Measurements from ENCODE around the gene COL6A2.
"Not testable (repeated sequence)": the region's sequence is repeated elsewhere in the genome, so short reads cannot be mapped to it uniquely, and the experiment has no call there.

The COL6A2 gene

GRCh38 chr21:46171996-46172862, 74.3 kb downstream of the COL6A2 start:
- Histone ChIP-seq H3K4me3 (no peak overlapping the region), H3K36me3 (no peaks in the 10 kb centered on the region), H3K4me1 (no peaks in the 10 kb centered on the region), H3K27me3 (peaks cover 0 to 12% of the 10 kb centered on the region in 2 donors), H3K27ac (no peak overlapping the region), H3K9me3 (peaks cover 0 to 7% (median 0%) of the 10 kb centered on the region in 3 donors)
- intact Hi-C loops (cut with DNase I; ENCODE audit: low total_unique reads), result no loop called here
- TF ChIP-seq, protein P1, sequence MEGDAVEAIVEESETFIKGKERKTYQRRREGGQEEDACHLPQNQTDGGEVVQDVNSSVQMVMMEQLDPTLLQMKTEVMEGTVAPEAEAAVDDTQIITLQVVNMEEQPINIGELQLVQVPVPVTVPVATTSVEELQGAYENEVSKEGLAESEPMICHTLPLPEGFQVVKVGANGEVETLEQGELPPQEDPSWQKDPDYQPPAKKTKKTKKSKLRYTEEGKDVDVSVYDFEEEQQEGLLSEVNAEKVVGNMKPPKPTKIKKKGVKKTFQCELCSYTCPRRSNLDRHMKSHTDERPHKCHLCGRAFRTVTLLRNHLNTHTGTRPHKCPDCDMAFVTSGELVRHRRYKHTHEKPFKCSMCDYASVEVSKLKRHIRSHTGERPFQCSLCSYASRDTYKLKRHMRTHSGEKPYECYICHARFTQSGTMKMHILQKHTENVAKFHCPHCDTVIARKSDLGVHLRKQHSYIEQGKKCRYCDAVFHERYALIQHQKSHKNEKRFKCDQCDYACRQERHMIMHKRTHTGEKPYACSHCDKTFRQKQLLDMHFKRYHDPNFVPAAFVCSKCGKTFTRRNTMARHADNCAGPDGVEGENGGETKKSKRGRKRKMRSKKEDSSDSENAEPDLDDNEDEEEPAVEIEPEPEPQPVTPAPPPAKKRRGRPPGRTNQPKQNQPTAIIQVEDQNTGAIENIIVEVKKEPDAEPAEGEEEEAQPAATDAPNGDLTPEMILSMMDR (IDR thresholded peaks at IDR 0.05), result no peak
- DNase-seq, result peak; percentile 12 to 53

GRCh38 chr21:46172863-46173528, 75.1 kb downstream of the COL6A2 start:
- no peaks in the 10 kb centered on the region for H3K36me3 ChIP-seq
- H3K4me1 ChIP-seq, result no peaks in the 10 kb centered on the region
- no peak overlapping the region for H3K27ac ChIP-seq
- peak; percentile 11 to 53 for DNase-seq
- H3K9me3 ChIP-seq, result peaks cover 0 to 7% (median 0%) of the 10 kb centered on the region in 3 donors
- TF ChIP-seq, protein P1 (IDR thresholded peaks at IDR 0.05), result no peak
- peaks cover 0 to 12% of the 10 kb centered on the region in 2 donors for H3K27me3 ChIP-seq
- H3K4me3 ChIP-seq, result no peak overlapping the region
- intact Hi-C loops (cut with DNase I; ENCODE audit: low total_unique reads), result no loop called here

DNA sequence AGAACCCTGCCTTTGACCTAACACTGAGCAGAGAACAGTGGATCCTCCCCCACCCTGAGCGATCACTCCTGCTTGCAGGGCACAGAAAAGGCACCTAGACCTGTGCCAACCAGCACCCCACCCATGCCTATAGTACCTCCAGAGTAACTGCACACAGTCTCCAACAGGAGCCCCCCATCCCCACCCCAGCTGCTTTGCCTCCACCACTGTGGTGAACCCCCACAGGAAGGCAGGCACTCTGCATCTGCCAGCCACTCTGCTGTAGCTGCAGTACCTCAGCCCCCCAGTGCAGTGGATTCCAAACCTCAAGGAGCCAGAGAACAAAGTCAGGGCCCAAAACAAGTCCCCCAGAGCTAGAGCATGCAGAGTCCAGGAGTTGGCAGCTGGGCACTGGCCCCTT, 75.7 kb downstream of the COL6A2 start:
- Histone ChIP-seq H3K27ac (no peak overlapping the region), H3K4me3 (no peak overlapping the region), H3K4me1 (no peaks in the 10 kb centered on the region), H3K36me3 (no peaks in the 10 kb centered on the region), H3K9me3 (peaks cover 0 to 7% (median 0%) of the 10 kb centered on the region in 3 donors), H3K27me3 (peaks cover 0 to 12% of the 10 kb centered on the region in 2 donors)
- intact Hi-C loops (cut with DNase I; ENCODE audit: low total_unique reads), result no loop called here
- peak in 1 of 2 donors; percentile 42 for DNase-seq
- TF ChIP-seq, protein P1 (IDR thresholded peaks at IDR 0.05), result no peak

DNA sequence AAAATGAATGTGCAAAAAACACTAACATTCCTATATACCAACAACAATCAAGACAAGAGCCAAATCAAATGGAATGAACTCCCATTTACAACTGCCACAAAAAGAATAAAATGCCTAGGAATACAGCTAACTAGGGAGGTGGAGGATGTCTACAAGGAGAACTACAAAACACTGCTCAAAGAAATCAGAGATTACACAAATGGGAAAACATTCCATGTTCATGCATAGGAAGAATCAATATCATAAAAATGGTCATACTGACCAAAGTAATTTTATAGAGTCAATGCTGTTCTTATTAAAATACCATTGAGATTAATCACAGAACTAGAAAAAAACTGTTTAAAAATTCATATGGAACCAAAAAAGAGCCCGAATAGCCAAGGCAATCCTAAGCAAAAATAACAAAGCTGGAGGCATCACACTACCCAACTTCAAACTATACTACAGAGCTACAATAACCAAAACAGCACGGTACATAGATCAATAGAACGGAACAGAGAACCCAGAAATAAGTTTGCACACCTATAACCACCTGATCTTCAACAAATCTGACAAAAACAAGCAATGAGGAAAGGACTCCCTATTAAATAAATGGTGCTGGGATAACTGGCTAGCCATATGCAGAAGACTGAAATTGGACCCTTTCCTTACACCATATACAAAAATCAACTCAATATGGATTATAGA, 78.7 kb downstream of the COL6A2 start:
- H3K4me3 ChIP-seq; H3K27me3 ChIP-seq; H3K9me3 ChIP-seq; DNase-seq; H3K4me1 ChIP-seq; intact Hi-C loops (cut with DNase I; ENCODE audit: low total_unique reads); H3K27ac ChIP-seq: not testable (repeated sequence)
- peaks cover 0 to 11% (median 0%) of the 10 kb centered on the region in 3 donors for H3K36me3 ChIP-seq

DNA sequence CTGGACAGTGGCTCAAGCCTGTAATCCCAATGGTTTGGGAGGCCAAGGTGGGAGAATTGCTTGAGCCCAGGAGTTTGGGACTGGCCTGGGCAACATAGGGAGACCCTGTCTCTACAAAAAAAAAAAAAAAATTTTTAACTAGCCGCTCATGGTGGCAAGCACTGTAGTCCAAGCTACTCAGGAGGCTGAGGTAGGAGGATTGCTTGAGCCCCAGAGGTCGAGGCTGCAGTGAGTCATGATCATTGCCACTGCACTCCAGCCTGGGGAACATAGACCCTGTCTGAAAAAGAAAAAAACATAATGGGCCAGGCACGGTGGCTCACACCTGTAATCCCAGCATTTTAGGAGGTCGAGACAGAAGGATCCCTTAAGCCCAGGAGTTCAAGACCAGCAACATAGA, 81.0 kb downstream of the COL6A2 start:
- no peak overlapping the region for H3K27ac ChIP-seq
- intact Hi-C loops (cut with DNase I; ENCODE audit: low total_unique reads), result no loop called here
- H3K27me3 ChIP-seq, result peaks cover 0 to 7% of the 10 kb centered on the region in 2 donors
- TF ChIP-seq, protein P1 (IDR thresholded peaks at IDR 0.05), result no peak
- H3K36me3 ChIP-seq, result peaks cover 0 to 13% (median 0%) of the 10 kb centered on the region in 3 donors
- H3K4me3 ChIP-seq, result no peak overlapping the region
- H3K4me1 ChIP-seq, result peaks cover 0 to 9% (median 2%) of the 10 kb centered on the region in 4 donors
- no peak for DNase-seq
- peaks cover 0 to 7% (median 0%) of the 10 kb centered on the region in 3 donors for H3K9me3 ChIP-seq

Data from tibial artery (tissue), 4 donors.